ENCODE measurements around the gene MTF1.

The MTF1 gene

GRCh38 chr1:37825506-37825905, 33.9 kb downstream of the MTF1 start:
- DNase-seq (ENCODE audit: low read depth): no peak
- TF ChIP-seq CTCF (IDR thresholded peaks at IDR 0.05; ENCODE audit: low read depth, low read length, missing control alignments): no peak
- no peak overlapping the region for H3K4me3 ChIP-seq (ENCODE audit: low read depth, low read length)
- in situ Hi-C loops (cut with HindIII; ENCODE audit: low sequenced_read_pairs): no loop called here

GRCh38 chr1:37824001-37824400, 35.4 kb downstream of the MTF1 start:
- no peak for DNase-seq (ENCODE audit: low read depth)
- no peak overlapping the region for H3K4me3 ChIP-seq (ENCODE audit: low read depth, low read length)
- in situ Hi-C loops (cut with HindIII; ENCODE audit: low sequenced_read_pairs): no loop called here
- TF ChIP-seq CTCF (IDR thresholded peaks at IDR 0.05; ENCODE audit: low read depth, low read length, missing control alignments): no peak

GRCh38 chr1:37822906-37823815, 36.2 kb downstream of the MTF1 start:
- no peak for TF ChIP-seq CTCF (IDR thresholded peaks at IDR 0.05; ENCODE audit: low read depth, low read length, missing control alignments)
- DNase-seq (ENCODE audit: low read depth): no peak
- in situ Hi-C loops (cut with HindIII; ENCODE audit: low sequenced_read_pairs): no loop called here
- H3K4me3 ChIP-seq (ENCODE audit: low read depth, low read length): no peak overlapping the region

GRCh38 chr1:37821481-37821880, 37.9 kb downstream of the MTF1 start:
- in situ Hi-C loops (cut with HindIII; ENCODE audit: low sequenced_read_pairs): no loop called here
- no peak for TF ChIP-seq CTCF (IDR thresholded peaks at IDR 0.05; ENCODE audit: low read depth, low read length, missing control alignments)
- H3K4me3 ChIP-seq (ENCODE audit: low read depth, low read length): no peak overlapping the region
- no peak for DNase-seq (ENCODE audit: low read depth)

- in situ Hi-C loops (cut with HindIII; ENCODE audit: low sequenced_read_pairs): no loop called here
- TF ChIP-seq CTCF (IDR thresholded peaks at IDR 0.05; ENCODE audit: low read depth, low read length, missing control alignments): no peak
- DNase-seq (ENCODE audit: low read depth): no peak
- no peak overlapping the region for H3K4me3 ChIP-seq (ENCODE audit: low read depth, low read length)
These were observed 41.9 kb downstream of the MTF1 start for GRCh38 chr1:37817481-37817880.

- TF ChIP-seq CTCF (IDR thresholded peaks at IDR 0.05; ENCODE audit: low read depth, low read length, missing control alignments): no peak
- H3K4me3 ChIP-seq (ENCODE audit: low read depth, low read length): no peak overlapping the region
- no peak for DNase-seq (ENCODE audit: low read depth)
- in situ Hi-C loops (cut with HindIII; ENCODE audit: low sequenced_read_pairs): loop anchor here (5.0 kb wide), 1 partner anchor 33 kb away; no protein-coding TSS in a partner anchor
These were observed 45.1 kb downstream of the MTF1 start for GRCh38 chr1:37814252-37814651.

All from astrocyte of the cerebellum (primary cell).